Activated T-cell treated with anti-CD3 and anti-CD28 coated beads, Interleukin-2, amount 50 U/mL, for 24 hours (primary cell): ENCODE results near the gene ACTC1.

Experiments used
- DNase-seq: peaks from one replicate; pipeline ENCODE4 v3.0.0-alpha.2; 2020
- H3K27ac Mint-ChIP-seq: 2 replicates; pipeline ENCODE4 v1.8.0; 2020; ENCODE audit warnings: mild to moderate bottlenecking, mixed read lengths
- H3K27me3 Mint-ChIP-seq: 2 replicates; pipeline ENCODE4 v1.8.0; 2020; ENCODE audit warnings: mixed read lengths
- H3K36me3 Mint-ChIP-seq: 2 replicates; pipeline ENCODE4 v1.8.0; 2020; ENCODE audit warnings: low read depth, mixed read lengths
- H3K4me1 Mint-ChIP-seq: 2 replicates; pipeline ENCODE4 v1.8.0; 2020; ENCODE audit warnings: low read depth, mixed read lengths
- H3K4me3 Mint-ChIP-seq: 2 replicates; pipeline ENCODE4 v1.8.0; 2020; ENCODE audit warnings: mild to moderate bottlenecking, moderate library complexity, mixed read lengths
- H3K9me3 Mint-ChIP-seq: 2 replicates; pipeline ENCODE4 v1.8.0; 2020; ENCODE audit warnings: mixed read lengths

The ACTC1 gene

GRCh38 chr15:34789326-34789725 is 6.0 kb downstream of the ACTC1 start:
- Mint-ChIP-seq H3K27ac (no peak overlapping the region), H3K36me3 (no peaks in the 10 kb centered on the region), H3K4me3 (no peak overlapping the region), H3K4me1 (no peaks in the 10 kb centered on the region), H3K9me3 (no peaks in the 10 kb centered on the region), H3K27me3 (peaks cover 67% of the 10 kb centered on the region)
- DNase-seq: no peak

DNA sequence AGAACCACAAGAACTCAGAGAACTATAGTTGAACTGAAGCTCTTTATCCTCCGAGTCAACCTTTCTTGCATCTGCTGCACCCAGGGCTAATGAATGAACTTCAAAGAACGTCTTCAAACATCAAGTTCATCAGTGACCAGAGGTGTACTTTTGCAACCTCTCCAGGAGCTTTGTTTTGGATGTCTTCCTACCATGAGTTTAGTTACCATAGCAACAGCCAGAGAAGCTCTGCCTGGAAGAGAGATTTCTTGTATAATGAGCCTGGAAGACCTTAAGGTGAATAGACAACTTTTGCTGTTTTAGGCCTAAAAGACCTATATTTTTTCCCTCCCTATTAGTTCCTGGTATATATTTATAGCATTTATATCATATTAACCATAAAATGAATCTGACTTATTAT is 9.1 kb downstream of the ACTC1 start:
- no peak overlapping the region for H3K27ac Mint-ChIP-seq

DNA sequence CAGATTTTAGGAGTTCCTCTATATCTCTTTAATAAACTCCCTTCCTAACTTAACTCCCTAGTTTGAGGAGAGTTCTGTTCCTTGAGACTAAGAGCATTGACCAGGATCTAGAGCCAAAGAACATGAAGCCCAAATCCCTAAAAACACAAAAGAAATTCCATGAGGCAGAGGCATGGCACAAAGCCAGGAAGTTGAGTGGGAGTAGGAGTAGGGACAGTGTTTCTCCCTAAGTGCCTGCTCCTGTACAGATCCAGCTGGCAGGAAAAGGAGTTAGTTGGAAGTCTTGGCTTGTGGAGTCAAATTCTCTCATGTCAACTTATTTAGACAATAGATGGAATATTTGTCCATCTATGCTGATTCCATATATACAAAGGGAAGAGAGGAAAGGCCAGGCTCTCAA is 11.4 kb downstream of the ACTC1 start:
- Mint-ChIP-seq H3K36me3 (no peaks in the 10 kb centered on the region), H3K4me1 (no peaks in the 10 kb centered on the region), H3K9me3 (peaks cover 5% of the 10 kb centered on the region), H3K4me3 (no peak overlapping the region), H3K27ac (no peak overlapping the region), H3K27me3 (peaks cover 58% of the 10 kb centered on the region)
- DNase-seq: no peak

More for the DNA sequence above, 9.1 kb downstream of the ACTC1 start:
- H3K36me3 Mint-ChIP-seq: no peaks in the 10 kb centered on the region
- H3K4me1 Mint-ChIP-seq: no peaks in the 10 kb centered on the region
- no peak overlapping the region for H3K4me3 Mint-ChIP-seq
- peaks cover 64% of the 10 kb centered on the region for H3K27me3 Mint-ChIP-seq
- no peak for DNase-seq
- H3K9me3 Mint-ChIP-seq: no peaks in the 10 kb centered on the region

GRCh38 chr15:34783431-34783830 is 11.9 kb downstream of the ACTC1 start:
- no peak for DNase-seq
- Mint-ChIP-seq H3K36me3 (no peaks in the 10 kb centered on the region), H3K27ac (no peak overlapping the region), H3K4me1 (no peaks in the 10 kb centered on the region), H3K9me3 (peaks cover 5% of the 10 kb centered on the region), H3K4me3 (no peak overlapping the region), H3K27me3 (peaks cover 58% of the 10 kb centered on the region)

DNA sequence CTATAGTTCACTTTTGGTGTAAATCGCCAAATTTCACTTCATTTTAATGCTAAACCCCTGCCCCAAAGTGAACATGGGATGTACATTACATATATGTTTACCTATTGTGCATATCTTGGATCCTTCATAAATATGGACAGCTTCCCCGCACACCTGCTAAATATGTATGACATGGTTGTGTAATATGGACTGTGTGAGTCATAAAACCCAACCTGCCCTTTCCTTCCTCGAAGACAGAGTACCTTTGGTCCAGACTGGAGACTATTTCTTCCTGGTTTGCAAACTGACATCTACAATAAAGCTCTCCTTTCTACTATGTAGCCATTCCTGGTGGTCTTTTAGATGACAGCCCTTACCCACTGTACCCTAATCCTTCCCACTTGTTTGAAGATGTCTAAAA is 12.4 kb downstream of the ACTC1 start:
- Mint-ChIP-seq H3K27me3 (peaks cover 58% of the 10 kb centered on the region), H3K36me3 (no peaks in the 10 kb centered on the region), H3K4me3 (no peak overlapping the region), H3K4me1 (no peaks in the 10 kb centered on the region), H3K27ac (no peak overlapping the region), H3K9me3 (peaks cover 5% of the 10 kb centered on the region)
- DNase-seq: no peak

DNA sequence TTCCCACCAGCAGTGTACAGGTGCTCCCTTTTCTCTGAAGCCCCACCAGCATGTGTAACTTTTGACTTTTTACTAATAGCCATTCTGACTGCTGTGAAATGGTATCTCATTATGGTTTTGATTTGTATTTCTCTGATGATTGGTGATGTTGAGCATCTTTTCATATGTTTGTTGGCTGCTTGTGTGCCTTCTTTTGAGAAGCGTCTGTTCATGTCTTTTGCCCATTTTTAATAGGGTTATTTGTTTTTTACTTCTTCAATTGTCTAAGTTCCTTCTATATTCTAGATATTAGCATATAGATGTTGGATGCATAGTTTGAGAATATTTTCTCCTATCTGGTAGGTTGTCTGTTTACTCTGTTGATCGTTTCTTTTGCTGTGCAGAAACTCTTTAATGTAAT is 14.6 kb downstream of the ACTC1 start:
- no peak for DNase-seq
- no peak overlapping the region for H3K27ac Mint-ChIP-seq
- H3K36me3 Mint-ChIP-seq: no peaks in the 10 kb centered on the region
- peaks cover 50% of the 10 kb centered on the region for H3K27me3 Mint-ChIP-seq
- H3K9me3 Mint-ChIP-seq: peaks cover 5% of the 10 kb centered on the region
- H3K4me3 Mint-ChIP-seq: no peak overlapping the region
- no peaks in the 10 kb centered on the region for H3K4me1 Mint-ChIP-seq

- H3K36me3 Mint-ChIP-seq: no peaks in the 10 kb centered on the region
- H3K27me3 Mint-ChIP-seq: peaks cover 30% of the 10 kb centered on the region
- H3K4me3 Mint-ChIP-seq: no peak overlapping the region
- DNase-seq: no peak
- H3K27ac Mint-ChIP-seq: no peak overlapping the region
- no peaks in the 10 kb centered on the region for H3K4me1 Mint-ChIP-seq
- H3K9me3 Mint-ChIP-seq: peaks cover 5% of the 10 kb centered on the region
Observed at GRCh38 chr15:34776606-34777105, 18.7 kb downstream of the ACTC1 start.

DNA sequence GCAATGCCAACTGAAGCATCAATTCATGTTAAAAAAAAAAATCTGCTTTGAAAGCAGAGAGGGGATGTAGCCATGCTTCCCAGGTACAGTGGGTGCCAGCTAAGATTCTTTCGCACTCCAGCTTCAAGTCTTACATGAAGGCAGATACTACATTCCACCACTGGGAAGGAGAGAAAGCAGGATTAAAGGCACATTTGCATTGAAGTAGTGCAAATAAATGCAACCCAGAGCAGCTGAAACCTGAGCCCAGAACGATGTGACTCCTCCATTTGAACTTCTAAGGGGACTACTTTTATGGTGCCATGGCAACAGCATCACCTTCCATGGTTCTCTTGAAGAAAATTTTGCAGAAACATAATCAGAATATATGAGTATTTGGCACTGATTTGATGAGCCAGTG is 21.4 kb downstream of the ACTC1 start:
- Mint-ChIP-seq H3K4me3 (no peak overlapping the region), H3K27ac (no peak overlapping the region), H3K36me3 (no peaks in the 10 kb centered on the region), H3K27me3 (peaks cover 38% of the 10 kb centered on the region), H3K4me1 (no peaks in the 10 kb centered on the region), H3K9me3 (no peaks in the 10 kb centered on the region)
- DNase-seq: no peak

DNA sequence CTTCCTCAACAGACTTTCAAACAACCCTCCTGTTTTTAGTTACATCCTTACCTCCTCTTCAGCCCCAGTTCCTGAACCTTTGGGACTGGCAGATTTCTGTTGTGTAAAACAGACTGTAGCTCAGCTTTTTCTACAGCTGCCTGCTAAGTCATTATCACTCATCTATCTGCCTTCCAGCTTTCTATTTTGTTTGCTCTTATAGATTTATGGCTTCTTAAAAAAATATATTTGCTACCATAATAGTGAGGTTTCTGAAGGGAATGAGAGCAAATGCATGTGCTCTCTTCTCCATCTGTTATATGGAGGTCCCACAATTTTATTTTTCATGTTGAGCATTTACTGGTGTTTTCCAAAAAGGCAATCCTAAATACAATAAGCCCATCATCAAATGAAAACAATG is 22.3 kb downstream of the ACTC1 start:
- H3K27ac Mint-ChIP-seq: no peak overlapping the region

DNA sequence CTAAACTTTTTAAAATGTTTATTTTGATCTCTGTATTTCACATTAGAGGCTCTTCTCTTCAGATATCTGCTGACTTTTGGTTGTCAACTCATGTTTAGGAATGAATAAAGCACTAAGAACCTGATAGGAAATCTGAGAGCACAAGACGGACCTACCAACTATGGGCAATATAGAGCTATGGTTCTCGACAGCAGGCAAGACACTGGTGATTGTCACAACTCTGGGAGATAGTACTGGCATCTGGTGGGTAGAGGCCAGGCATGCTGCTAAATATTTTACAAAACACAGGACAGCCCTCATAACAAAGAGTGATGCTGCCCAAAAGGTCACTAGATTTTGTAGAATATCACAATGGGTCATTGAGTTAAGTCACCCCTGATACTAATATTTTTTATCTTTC is 23.0 kb downstream of the ACTC1 start:
- Mint-ChIP-seq H3K4me3 (no peak overlapping the region), H3K9me3 (no peaks in the 10 kb centered on the region), H3K36me3 (no peaks in the 10 kb centered on the region), H3K4me1 (no peaks in the 10 kb centered on the region), H3K27me3 (peaks cover 38% of the 10 kb centered on the region), H3K27ac (no peak overlapping the region)
- DNase-seq: no peak

More for the DNA sequence above, 22.3 kb downstream of the ACTC1 start:
- Mint-ChIP-seq H3K4me1 (no peaks in the 10 kb centered on the region), H3K36me3 (no peaks in the 10 kb centered on the region), H3K9me3 (no peaks in the 10 kb centered on the region), H3K4me3 (no peak overlapping the region), H3K27me3 (peaks cover 38% of the 10 kb centered on the region)
- DNase-seq: no peak

DNA sequence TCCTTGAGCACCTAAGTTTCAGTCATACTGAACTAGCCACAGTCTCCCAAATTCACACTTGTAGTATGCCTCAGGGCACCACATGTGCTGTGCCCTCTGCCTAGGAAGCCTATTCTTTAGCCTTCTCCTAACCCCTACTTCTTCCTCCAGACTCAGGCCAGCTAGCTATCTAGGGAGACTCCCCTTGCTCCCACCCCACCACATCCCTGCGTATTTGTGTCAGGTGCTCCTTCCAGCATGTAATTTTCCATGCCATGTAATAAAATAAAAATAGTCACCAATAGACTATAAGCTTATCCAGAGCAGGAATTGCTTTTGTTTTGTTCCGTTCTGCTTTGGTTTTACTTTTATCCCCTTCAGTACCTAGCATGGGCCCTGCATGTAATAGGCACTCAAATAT is 25.6 kb downstream of the ACTC1 start:
- DNase-seq: no peak
- Mint-ChIP-seq H3K27ac (no peak overlapping the region), H3K27me3 (peaks cover 31% of the 10 kb centered on the region), H3K9me3 (no peaks in the 10 kb centered on the region), H3K4me3 (no peak overlapping the region), H3K36me3 (no peaks in the 10 kb centered on the region), H3K4me1 (no peaks in the 10 kb centered on the region)

DNA sequence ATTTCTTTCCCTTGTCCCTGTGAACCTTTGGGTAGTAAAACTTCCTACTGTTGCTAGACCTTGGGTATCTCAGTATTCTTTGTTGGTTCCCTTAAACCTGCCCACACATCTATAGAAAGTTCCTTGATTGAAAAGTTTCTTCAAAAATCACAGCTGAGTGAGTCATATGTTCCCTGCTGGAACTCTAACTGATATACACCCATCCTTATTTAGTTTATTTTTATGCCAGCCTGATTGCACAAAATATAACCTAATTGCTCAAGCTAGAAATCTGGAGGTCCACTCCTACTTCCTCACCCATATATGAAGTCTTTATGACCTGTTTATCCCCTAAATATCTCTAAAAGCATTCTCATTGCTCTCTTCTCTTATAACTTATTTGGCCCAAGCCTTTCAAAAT is 26.8 kb downstream of the ACTC1 start:
- H3K4me1 Mint-ChIP-seq: no peaks in the 10 kb centered on the region

GRCh38 chr15:34765741-34766140 is 29.6 kb downstream of the ACTC1 start:
- Mint-ChIP-seq H3K9me3 (no peaks in the 10 kb centered on the region), H3K27me3 (peaks cover 14% of the 10 kb centered on the region), H3K36me3 (no peaks in the 10 kb centered on the region), H3K4me3 (no peak overlapping the region), H3K4me1 (no peaks in the 10 kb centered on the region), H3K27ac (no peak overlapping the region)
- no peak for DNase-seq

More for the DNA sequence above, 26.8 kb downstream of the ACTC1 start:
- Mint-ChIP-seq H3K27me3 (peaks cover 31% of the 10 kb centered on the region), H3K4me3 (no peak overlapping the region), H3K9me3 (no peaks in the 10 kb centered on the region), H3K27ac (no peak overlapping the region), H3K36me3 (no peaks in the 10 kb centered on the region)
- DNase-seq: no peak

DNA sequence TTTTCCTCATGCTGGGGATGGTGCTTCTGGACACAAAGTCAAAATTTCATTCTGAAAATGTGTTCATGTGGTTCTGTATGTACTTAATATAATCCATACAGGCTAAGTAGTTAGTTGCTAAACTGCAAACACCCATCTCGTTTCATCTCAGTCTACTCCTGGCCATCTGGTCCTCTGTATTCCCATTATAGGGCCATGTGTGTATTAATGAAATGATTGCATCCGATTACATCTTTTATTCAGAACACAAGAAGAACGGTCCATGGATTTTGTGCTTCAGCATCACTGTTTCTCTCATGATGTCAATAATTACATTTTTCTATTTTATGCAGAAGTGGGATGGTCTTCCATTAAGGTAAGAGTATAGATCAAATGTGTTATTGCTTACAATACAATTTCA is 34.4 kb downstream of the ACTC1 start:
- Mint-ChIP-seq H3K27ac (no peak overlapping the region), H3K36me3 (no peaks in the 10 kb centered on the region), H3K27me3 (peaks cover 48% of the 10 kb centered on the region), H3K4me3 (no peak overlapping the region), H3K9me3 (no peaks in the 10 kb centered on the region), H3K4me1 (no peaks in the 10 kb centered on the region)
- no peak for DNase-seq

GRCh38 chr15:34759992-34760391 is 35.4 kb downstream of the ACTC1 start:
- peaks cover 56% of the 10 kb centered on the region for H3K27me3 Mint-ChIP-seq
- DNase-seq: no peak
- no peak overlapping the region for H3K27ac Mint-ChIP-seq
- peaks cover 2% of the 10 kb centered on the region for H3K4me1 Mint-ChIP-seq
- no peaks in the 10 kb centered on the region for H3K36me3 Mint-ChIP-seq
- no peak overlapping the region for H3K4me3 Mint-ChIP-seq
- H3K9me3 Mint-ChIP-seq: no peaks in the 10 kb centered on the region

DNA sequence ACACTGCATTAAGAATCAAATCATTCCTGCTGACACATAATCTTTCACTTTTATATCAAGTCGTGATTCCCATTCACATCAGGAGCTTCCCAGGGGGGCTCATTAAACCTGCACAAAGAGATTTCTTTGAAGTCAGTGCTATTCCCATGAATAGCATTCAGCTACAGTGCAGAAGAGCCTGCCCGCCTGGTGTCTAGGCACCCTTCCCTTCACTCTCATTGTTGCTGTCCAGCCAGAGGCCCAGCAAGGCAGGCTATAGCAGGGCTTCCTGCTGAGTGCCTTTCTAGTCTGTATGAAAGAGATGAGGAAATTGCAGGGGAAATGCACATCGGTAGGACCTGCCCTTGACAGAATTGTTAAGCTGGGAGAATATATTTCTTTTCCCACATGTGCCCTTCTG is 36.0 kb downstream of the ACTC1 start:
- peaks cover 56% of the 10 kb centered on the region for H3K27me3 Mint-ChIP-seq

More for the DNA sequence above, 36.0 kb downstream of the ACTC1 start:
- Mint-ChIP-seq H3K27ac (no peak overlapping the region), H3K9me3 (no peaks in the 10 kb centered on the region), H3K4me1 (peaks cover 2% of the 10 kb centered on the region), H3K36me3 (no peaks in the 10 kb centered on the region), H3K4me3 (no peak overlapping the region)
- no peak for DNase-seq
